GM19099 (cell line): Measurements from ENCODE around the gene HS2ST1.

ENCODE experiments used
- POLR2A ChIP-seq: IDR thresholded peaks from 3 replicates; pipeline ENCODE4 v1.6.1; 2011; ENCODE audit warnings: low read depth; ENCODE audit not compliant: insufficient read length; ENCODE audit errors: extremely low read depth

HS2ST1 gene

DNA sequence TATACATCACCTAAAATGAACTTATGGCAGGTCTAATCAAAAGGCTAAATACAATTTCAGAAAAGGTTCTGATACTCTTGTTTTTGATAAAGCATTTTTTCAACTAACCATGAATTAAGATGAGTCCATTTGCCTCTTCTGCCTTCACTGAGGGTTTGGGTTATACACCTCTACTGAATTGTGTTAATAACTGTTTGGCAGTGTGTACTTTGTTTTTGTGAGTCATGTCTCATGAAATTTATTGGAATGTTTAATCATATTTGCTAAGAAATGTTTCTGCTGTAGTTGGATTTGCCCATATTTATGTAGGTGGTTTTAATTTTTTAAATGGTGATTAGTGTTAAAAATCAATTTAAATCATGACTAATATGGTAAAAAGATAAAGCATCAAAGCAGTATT is 190.5 kb downstream of the HS2ST1 start:
- TF ChIP-seq POLR2A = no peak

- no peak for TF ChIP-seq POLR2A
Observed at GRCh38 chr1:87106144-87106543, 191.7 kb downstream of the HS2ST1 start.

- TF ChIP-seq POLR2A = no peak
Observed at GRCh38 chr1:87106867-87107266, 192.4 kb downstream of the HS2ST1 start.

GRCh38 chr1:87108228-87108627 is 193.8 kb downstream of the HS2ST1 start:
- TF ChIP-seq POLR2A = no peak

GRCh38 chr1:87108814-87109411 is 194.5 kb downstream of the HS2ST1 start:
- TF ChIP-seq POLR2A = no peak

DNA sequence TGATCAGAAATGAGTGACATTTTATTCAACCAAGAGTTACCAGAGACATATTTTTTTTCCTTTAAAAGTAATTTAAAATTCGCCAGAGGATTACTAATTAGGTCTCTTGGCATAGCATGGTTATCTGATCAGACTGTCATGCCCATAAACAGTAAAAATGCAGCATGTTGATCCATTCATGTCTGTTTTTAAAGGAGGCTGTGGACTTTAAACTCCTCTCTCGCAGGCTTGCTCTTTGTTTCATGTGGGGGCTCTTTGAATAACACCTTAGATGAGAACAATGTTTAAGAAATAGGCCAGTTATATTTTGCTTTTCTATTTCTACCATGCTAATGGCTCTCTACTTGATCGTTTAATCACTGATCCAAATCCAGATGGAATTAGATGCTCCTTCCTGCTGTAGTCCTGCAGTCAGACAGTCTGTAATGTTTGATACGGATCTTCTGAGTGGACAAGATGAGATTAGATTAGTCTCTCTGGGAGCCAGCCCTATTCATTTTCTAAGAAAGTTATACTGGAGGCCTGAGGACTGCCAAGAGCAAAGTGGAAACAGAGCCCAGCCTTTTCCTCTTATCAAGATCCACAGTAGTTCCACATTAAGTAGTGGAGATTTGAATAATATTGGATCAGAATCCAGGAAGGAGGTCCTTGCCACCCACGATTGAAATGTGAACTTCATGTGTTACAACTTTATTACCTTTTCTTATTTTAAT is 197.4 kb downstream of the HS2ST1 start:
- TF ChIP-seq POLR2A = no peak

DNA sequence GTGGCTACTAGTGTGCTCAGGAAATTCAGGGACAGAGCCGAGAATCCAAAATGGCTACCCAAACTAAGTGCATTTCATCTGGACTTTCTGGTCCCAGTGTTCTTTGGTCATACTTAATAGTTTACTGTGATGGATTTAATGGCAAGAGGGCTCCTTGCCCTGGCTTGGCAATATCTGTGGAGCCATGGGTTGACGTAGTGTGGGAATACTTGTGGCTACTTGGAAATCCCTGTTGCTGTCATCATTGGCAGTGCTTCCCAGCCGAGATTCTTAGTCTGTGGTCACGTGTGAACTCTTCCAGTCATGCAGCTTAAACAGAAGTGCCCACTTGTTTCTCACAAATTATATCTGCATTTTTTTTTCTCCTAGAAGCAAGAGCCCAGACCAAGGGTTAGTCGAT is 198.9 kb downstream of the HS2ST1 start:
- no peak for TF ChIP-seq POLR2A

GRCh38 chr1:87115317-87115890 is 201.0 kb downstream of the HS2ST1 start:
- no peak for TF ChIP-seq POLR2A

DNA sequence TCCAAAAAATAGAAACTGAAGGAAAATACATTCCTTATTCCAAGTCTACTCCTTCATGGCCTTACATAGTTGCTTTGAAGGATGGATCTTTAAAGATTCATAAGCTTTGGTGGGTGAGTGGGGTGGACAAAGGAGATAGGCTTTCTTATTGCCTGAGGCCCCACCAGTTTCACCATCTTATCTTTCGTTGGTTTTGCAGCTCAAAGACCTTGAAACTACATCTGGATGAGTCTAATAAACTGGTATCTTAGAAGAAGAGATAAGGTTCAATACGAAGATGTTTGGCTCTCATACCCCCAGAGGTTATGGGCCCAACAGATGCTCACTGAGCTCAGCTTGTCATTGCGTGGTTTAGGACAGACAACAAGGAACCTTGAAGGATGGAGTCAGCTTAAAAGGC is 201.5 kb downstream of the HS2ST1 start:
- no peak for TF ChIP-seq POLR2A

DNA sequence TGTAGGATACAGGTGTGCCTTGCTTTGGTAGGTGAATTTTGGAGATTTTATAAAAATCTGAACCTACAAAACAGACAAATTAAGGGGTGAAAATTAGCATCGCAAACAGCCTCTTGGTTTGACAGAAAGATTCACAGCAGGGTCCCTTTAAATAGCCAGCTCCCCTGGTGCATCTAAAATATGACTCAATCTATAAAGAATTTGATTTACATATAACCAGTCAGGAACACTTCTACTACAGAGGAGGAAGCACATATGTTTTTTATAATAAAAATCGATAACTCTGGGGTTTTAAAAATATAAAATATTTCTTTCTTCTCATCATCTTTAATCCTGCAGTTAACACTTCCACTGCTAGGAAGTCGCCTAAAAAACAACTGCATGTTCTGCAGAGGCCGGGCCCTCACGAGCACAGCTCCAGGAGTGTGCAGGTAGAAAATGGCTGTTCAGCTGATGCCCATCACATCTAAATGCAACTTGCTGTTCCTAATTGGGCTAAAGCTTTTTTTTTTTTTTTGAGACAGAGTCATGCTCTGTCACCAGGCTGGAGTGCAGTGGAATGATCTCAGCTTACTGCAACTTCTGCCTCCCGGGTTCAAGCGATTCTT is 203.4 kb downstream of the HS2ST1 start:
- no peak for TF ChIP-seq POLR2A

DNA sequence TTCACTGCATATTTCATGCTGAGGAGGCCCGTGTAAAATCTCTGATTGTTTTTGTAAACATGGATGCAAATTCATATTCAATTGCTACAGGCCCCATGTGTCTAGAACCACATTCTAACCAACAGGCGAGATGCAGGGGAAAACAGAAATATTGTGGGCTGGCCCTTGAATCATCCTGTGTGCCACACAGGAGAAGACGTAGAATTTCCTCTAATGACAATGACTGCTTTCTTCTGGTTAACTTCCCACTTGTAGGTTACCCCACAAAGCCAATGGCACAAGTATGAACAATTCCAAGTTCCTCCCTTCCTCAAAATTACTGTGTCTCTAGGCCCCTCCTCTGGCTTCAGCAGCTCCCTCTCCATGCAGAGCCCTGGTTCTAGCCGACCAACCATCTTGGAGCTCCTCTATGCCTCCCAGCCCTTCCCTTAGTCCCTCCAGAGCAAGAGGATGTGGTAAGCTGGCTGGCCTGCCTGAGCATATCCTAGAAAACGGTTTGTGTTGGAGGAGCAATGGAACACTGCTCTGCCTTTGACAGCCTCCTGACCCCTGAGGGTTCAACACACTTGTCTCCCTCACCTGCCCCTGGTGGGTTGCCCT is 205.2 kb downstream of the HS2ST1 start:
- no peak for TF ChIP-seq POLR2A

DNA sequence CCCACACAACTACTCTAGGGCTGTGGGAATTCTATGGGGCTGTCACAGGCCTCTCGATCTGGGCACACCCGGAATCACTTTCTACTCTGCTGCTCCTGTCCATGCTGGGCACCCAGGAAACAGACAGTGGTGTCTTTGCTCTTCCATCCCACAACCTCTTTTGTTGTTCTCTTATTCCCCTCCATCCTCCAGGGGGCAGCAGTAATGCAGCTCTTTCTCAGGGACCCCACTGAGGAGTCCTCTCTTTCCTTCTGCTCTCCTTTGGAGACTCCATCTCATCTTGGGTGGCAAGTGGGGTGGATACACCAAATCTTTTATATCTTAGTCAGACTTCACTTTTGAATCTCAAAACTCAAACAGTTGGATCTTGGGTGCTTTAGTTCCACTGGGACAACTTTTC is 206.3 kb downstream of the HS2ST1 start:
- no peak for TF ChIP-seq POLR2A

GRCh38 chr1:87121711-87122163 is 207.3 kb downstream of the HS2ST1 start:
- no peak for TF ChIP-seq POLR2A

DNA sequence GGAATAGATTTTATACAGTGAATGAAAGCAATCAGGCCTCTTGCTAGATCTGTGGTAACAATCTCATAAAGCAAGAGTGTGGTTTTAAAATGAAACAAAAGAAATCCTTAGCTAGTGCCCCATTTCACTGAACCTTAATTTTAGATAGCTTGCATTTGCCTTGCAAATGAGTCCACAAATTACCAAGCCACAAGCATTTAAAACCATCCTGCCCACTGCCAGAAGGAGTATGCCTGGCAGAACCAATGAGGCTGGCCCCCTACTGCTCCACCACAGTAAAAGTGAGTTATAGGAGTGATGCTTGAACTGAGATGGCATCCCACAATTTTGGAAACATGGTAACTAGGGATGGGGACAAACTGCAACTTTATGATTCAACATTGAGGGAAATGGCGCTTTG is 207.8 kb downstream of the HS2ST1 start:
- TF ChIP-seq POLR2A = no peak

- TF ChIP-seq POLR2A = no peak
Observed at GRCh38 chr1:87123610-87124009, 209.2 kb downstream of the HS2ST1 start.
